ENCODE measurements around the gene FCHSD2.

The FCHSD2 gene

GRCh38 chr11:72896431-72896830 lies 245.7 kb downstream of the FCHSD2 start:
- H3K4me3 ChIP-seq (ENCODE audit: low read depth, low read length): no peak overlapping the region
- no peak for TF ChIP-seq CTCF (IDR thresholded peaks at IDR 0.05; ENCODE audit: low read depth, low read length, missing control alignments)
- no peak for DNase-seq (ENCODE audit: low read depth)
- in situ Hi-C loops (cut with HindIII; ENCODE audit: low sequenced_read_pairs): no loop called here

- no peak for DNase-seq (ENCODE audit: low read depth)
- TF ChIP-seq CTCF (IDR thresholded peaks at IDR 0.05; ENCODE audit: low read depth, low read length, missing control alignments): no peak
- no peak overlapping the region for H3K4me3 ChIP-seq (ENCODE audit: low read depth, low read length)
- in situ Hi-C loops (cut with HindIII; ENCODE audit: low sequenced_read_pairs): no loop called here
These were observed 251.2 kb downstream of the FCHSD2 start for GRCh38 chr11:72890881-72891280.

- TF ChIP-seq CTCF (IDR thresholded peaks at IDR 0.05; ENCODE audit: low read depth, low read length, missing control alignments): no peak
- in situ Hi-C loops (cut with HindIII; ENCODE audit: low sequenced_read_pairs): no loop called here
- no peak overlapping the region for H3K4me3 ChIP-seq (ENCODE audit: low read depth, low read length)
- DNase-seq (ENCODE audit: low read depth): no peak
These were observed 255.5 kb downstream of the FCHSD2 start for GRCh38 chr11:72886619-72887018.

- TF ChIP-seq CTCF (IDR thresholded peaks at IDR 0.05; ENCODE audit: low read depth, low read length, missing control alignments): no peak
- H3K4me3 ChIP-seq (ENCODE audit: low read depth, low read length): no peak overlapping the region
- DNase-seq (ENCODE audit: low read depth): peak; percentile 46
- in situ Hi-C loops (cut with HindIII; ENCODE audit: low sequenced_read_pairs): no loop called here
These were observed 256.1 kb downstream of the FCHSD2 start for GRCh38 chr11:72885749-72886609.

- no peak for TF ChIP-seq CTCF (IDR thresholded peaks at IDR 0.05; ENCODE audit: low read depth, low read length, missing control alignments)
- in situ Hi-C loops (cut with HindIII; ENCODE audit: low sequenced_read_pairs): no loop called here
- no peak overlapping the region for H3K4me3 ChIP-seq (ENCODE audit: low read depth, low read length)
- no peak for DNase-seq (ENCODE audit: low read depth)
These were observed 266.0 kb downstream of the FCHSD2 start for GRCh38 chr11:72876147-72876546.

GRCh38 chr11:72875736-72876135 lies 266.4 kb downstream of the FCHSD2 start:
- DNase-seq (ENCODE audit: low read depth): no peak
- no peak overlapping the region for H3K4me3 ChIP-seq (ENCODE audit: low read depth, low read length)
- TF ChIP-seq CTCF (IDR thresholded peaks at IDR 0.05; ENCODE audit: low read depth, low read length, missing control alignments): no peak
- in situ Hi-C loops (cut with HindIII; ENCODE audit: low sequenced_read_pairs): no loop called here

Measured in astrocyte of the cerebellum (primary cell).